Measurements from ENCODE around the gene GLRA1.

GLRA1 gene

DNA sequence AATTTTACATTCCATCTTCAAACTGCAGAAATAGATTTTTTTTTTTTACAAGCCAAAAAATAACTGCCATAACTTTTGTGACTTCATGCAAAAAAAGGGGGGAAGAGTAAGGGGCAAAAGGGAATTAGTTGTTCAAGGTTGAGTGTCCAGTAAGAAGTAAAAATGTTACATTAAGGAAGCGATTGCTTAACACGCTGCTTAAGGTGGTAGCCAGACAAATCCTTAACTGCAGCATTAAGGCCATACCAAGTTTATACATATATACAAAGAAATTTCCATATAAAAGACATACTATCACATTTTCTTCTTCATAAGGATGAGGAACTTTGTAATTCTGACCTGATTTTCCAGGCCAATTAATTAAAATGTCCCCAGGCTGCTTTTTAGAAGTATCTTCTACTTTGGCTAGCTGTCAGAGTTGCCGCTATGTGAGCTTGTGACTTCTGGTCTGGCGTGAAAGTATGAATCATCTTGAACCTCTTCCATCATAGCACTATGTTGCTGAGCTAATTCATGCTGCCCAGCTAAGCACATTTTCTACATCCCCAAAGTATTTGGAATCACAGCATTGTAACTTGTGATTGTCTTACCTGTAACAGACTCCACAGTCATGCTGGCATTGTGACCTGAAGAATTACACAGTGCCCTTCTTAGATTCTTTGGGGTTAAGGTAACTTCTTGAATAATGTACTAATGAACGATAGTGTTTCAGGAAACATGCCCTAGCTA lies 112.9 kb downstream of the GLRA1 start:
- Histone ChIP-seq H3K27me3 (ENCODE audit: control insufficient read depth in 1 of 2, insufficient read depth in 2 of 2, low read length in 2 of 2) (no peaks in the 10 kb centered on the region), H3K27ac (ENCODE audit: low read depth, low read length) (no peak overlapping the region), H3K9ac (ENCODE audit: low read depth in 1 of 2, low read length in 2 of 2) (no peak overlapping the region), H3K4me3 (ENCODE audit: low read depth in 1 of 2, low read length in 2 of 2) (no peak overlapping the region), H3K9me3 (ENCODE audit: control insufficient read depth in 1 of 2, low read length in 2 of 2) (no peaks in the 10 kb centered on the region), H3K4me1 (ENCODE audit: control insufficient read depth in 1 of 2, insufficient read depth in 2 of 2, low read length in 2 of 2) (no peaks in the 10 kb centered on the region), H3K36me3 (ENCODE audit: control insufficient read depth in 1 of 2, insufficient read depth in 2 of 2, low read length in 2 of 2) (peaks cover 24 to 40% of the 10 kb centered on the region in 2 donors)

DNA sequence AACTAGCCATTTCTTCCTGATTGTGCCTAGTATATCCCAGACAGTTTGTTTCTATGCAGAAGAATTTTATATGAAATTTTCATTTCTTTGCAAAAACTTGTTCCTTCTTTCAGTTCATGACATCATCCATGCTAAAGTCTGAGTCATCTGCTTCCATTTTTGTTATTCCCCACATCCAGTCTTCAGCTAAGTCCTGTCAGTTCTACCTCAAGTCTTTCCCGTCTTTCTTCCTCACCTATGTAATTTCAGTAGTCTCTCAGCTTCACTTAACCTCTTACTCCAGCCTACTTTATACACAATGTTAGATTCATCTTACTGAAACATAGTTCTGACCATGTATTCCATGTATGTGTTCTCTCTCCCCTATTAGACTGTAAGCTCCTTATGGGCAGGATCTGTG lies 113.8 kb downstream of the GLRA1 start:
- peaks cover 24 to 49% of the 10 kb centered on the region in 2 donors for H3K36me3 ChIP-seq (ENCODE audit: control insufficient read depth in 1 of 2, insufficient read depth in 2 of 2, low read length in 2 of 2)
- no peaks in the 10 kb centered on the region for H3K27me3 ChIP-seq (ENCODE audit: control insufficient read depth in 1 of 2, insufficient read depth in 2 of 2, low read length in 2 of 2)
- no peak overlapping the region for H3K4me3 ChIP-seq (ENCODE audit: low read depth in 1 of 2, low read length in 2 of 2)
- H3K27ac ChIP-seq (ENCODE audit: low read depth, low read length) = no peak overlapping the region
- no peaks in the 10 kb centered on the region for H3K9me3 ChIP-seq (ENCODE audit: control insufficient read depth in 1 of 2, low read length in 2 of 2)
- no peak overlapping the region for H3K9ac ChIP-seq (ENCODE audit: low read depth in 1 of 2, low read length in 2 of 2)
- H3K4me1 ChIP-seq (ENCODE audit: control insufficient read depth in 1 of 2, insufficient read depth in 2 of 2, low read length in 2 of 2) = no peaks in the 10 kb centered on the region

DNA sequence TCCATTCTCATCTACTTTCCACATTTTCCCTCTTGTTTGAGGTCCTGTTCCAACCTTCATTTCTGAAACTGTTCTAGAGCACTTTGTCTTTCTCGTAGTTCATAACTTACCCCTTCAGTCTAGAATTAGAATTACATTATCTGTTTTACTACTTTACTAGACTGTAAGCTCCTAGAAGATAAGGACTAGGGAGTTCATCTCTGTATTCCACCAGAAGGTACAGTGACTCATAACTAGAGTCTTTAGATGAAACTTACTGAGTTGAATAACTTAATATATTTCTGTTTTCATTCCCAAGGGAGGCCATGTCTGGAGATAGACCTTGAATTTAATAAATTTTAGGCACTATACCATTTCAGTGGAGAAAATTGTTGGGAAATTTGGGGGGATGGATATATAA lies 114.2 kb downstream of the GLRA1 start:
- no peak overlapping the region for H3K4me3 ChIP-seq (ENCODE audit: low read depth in 1 of 2, low read length in 2 of 2)
- no peaks in the 10 kb centered on the region for H3K9me3 ChIP-seq (ENCODE audit: control insufficient read depth in 1 of 2, low read length in 2 of 2)
- no peak overlapping the region for H3K27ac ChIP-seq (ENCODE audit: low read depth, low read length)
- H3K36me3 ChIP-seq (ENCODE audit: control insufficient read depth in 1 of 2, insufficient read depth in 2 of 2, low read length in 2 of 2) = peaks cover 24 to 53% of the 10 kb centered on the region in 2 donors
- no peak overlapping the region for H3K9ac ChIP-seq (ENCODE audit: low read depth in 1 of 2, low read length in 2 of 2)
- H3K27me3 ChIP-seq (ENCODE audit: control insufficient read depth in 1 of 2, insufficient read depth in 2 of 2, low read length in 2 of 2) = no peaks in the 10 kb centered on the region
- no peaks in the 10 kb centered on the region for H3K4me1 ChIP-seq (ENCODE audit: control insufficient read depth in 1 of 2, insufficient read depth in 2 of 2, low read length in 2 of 2)

DNA sequence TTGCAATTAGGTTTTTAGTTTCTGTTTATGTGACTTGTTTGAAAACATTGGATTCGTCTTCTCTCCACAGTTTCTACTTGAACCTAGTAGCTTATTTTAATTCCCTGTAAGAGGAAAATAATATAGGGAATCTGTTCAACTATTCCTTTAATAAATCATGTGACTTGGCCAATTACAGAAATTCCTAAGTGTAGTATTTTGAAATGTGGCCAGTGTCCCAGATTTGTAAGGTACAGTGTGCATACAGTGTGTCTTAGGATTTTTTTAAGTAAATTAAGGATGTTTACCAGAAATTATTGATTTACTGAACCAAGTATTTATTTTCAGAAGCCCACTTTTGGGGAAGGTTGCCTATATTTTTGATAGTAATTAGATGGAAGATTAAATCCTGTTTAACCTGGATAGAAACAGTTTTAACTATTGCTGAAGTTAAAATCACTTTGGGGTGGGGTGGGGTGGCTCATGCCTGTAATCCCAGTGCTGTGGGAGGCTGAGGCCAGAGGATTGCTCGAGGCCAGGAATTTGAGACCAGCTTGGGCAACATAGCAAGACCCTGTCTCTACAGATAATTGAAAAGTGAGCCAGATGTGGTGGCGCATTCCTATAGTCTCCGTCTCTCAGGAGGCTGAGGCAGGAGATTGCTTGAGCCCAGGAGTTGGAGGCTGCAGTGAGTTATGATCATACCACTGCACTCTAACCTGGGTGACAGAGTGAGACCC lies 116.0 kb downstream of the GLRA1 start:
- Histone ChIP-seq H3K27ac (ENCODE audit: low read depth, low read length) (no peak overlapping the region), H3K27me3 (ENCODE audit: control insufficient read depth in 1 of 2, insufficient read depth in 2 of 2, low read length in 2 of 2) (no peaks in the 10 kb centered on the region), H3K9ac (ENCODE audit: low read depth in 1 of 2, low read length in 2 of 2) (no peak overlapping the region), H3K9me3 (ENCODE audit: control insufficient read depth in 1 of 2, low read length in 2 of 2) (no peaks in the 10 kb centered on the region), H3K36me3 (ENCODE audit: control insufficient read depth in 1 of 2, insufficient read depth in 2 of 2, low read length in 2 of 2) (peaks cover 28 to 65% of the 10 kb centered on the region in 2 donors), H3K4me1 (ENCODE audit: control insufficient read depth in 1 of 2, insufficient read depth in 2 of 2, low read length in 2 of 2) (no peaks in the 10 kb centered on the region), H3K4me3 (ENCODE audit: low read depth in 1 of 2, low read length in 2 of 2) (no peak overlapping the region)

DNA sequence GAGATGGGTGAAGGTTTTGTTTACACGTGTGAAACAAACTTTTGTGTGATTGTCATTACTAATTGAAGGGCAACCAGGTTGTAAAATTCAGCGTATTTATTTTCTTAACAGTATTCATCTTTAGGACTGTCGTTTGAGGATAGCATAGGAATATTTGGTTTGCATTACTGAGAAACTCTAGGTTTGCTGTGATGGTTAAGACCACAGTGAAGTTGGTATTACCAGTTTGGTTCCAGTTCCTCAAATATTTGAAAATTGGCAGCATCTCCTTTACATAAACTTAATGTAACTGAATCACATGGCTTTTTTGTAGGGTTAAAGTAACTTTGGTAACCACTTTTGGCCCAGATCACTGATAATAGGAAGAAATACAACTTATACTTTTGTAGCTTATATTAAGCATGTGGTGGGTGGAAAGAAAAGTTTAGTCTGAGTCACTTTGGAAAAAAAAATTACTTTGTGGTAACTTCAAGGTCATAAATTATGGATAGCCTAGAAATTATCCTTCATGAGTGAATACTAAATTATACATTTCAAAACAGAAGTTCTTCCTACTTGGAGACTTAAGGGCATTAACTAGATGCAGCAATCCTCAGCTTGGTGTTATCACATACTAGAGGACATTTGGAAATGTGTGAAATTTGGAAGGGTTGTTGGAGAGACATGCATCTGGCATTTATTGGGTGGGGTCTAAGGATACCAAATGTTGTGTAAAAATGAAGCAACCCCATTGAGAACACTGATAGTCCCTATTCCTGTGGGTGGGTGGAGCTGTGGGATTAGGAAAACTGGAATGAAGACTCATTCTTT lies 119.0 kb downstream of the GLRA1 start:
- H3K9ac ChIP-seq (ENCODE audit: low read depth in 1 of 2, low read length in 2 of 2) = no peak overlapping the region
- H3K9me3 ChIP-seq (ENCODE audit: control insufficient read depth in 1 of 2, low read length in 2 of 2) = no peaks in the 10 kb centered on the region
- peaks cover 26 to 65% of the 10 kb centered on the region in 2 donors for H3K36me3 ChIP-seq (ENCODE audit: control insufficient read depth in 1 of 2, insufficient read depth in 2 of 2, low read length in 2 of 2)
- no peaks in the 10 kb centered on the region for H3K4me1 ChIP-seq (ENCODE audit: control insufficient read depth in 1 of 2, insufficient read depth in 2 of 2, low read length in 2 of 2)
- no peak overlapping the region for H3K27ac ChIP-seq (ENCODE audit: low read depth, low read length)
- no peak overlapping the region for H3K4me3 ChIP-seq (ENCODE audit: low read depth in 1 of 2, low read length in 2 of 2)
- H3K27me3 ChIP-seq (ENCODE audit: control insufficient read depth in 1 of 2, insufficient read depth in 2 of 2, low read length in 2 of 2) = no peaks in the 10 kb centered on the region

DNA sequence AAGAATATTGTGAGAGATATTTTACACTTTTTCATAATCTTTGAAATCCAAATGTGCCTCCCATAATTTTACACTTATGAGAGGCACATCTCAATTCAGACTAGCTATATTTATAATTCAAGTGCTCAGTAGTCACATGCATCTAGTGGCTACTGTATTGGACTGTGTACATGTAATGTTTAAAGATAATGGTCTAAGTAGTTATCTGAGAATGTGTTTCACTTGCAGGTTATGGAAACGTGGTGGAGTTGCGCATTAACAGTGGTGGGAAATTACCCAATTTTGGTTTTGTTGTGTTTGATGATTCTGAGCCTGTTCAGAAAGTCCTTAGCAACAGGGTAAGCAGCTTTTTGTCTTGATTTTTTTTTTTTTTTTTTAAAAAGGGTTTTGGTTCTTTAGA lies 124.1 kb downstream of the GLRA1 start:
- no peak overlapping the region for H3K9ac ChIP-seq (ENCODE audit: low read depth in 1 of 2, low read length in 2 of 2)
- H3K4me1 ChIP-seq (ENCODE audit: control insufficient read depth in 1 of 2, insufficient read depth in 2 of 2, low read length in 2 of 2) = no peaks in the 10 kb centered on the region
- no peak overlapping the region for H3K27ac ChIP-seq (ENCODE audit: low read depth, low read length)
- peaks cover 35 to 87% of the 10 kb centered on the region in 2 donors for H3K36me3 ChIP-seq (ENCODE audit: control insufficient read depth in 1 of 2, insufficient read depth in 2 of 2, low read length in 2 of 2)
- H3K27me3 ChIP-seq (ENCODE audit: control insufficient read depth in 1 of 2, insufficient read depth in 2 of 2, low read length in 2 of 2) = no peaks in the 10 kb centered on the region
- H3K9me3 ChIP-seq (ENCODE audit: control insufficient read depth in 1 of 2, low read length in 2 of 2) = no peaks in the 10 kb centered on the region
- no peak overlapping the region for H3K4me3 ChIP-seq (ENCODE audit: low read depth in 1 of 2, low read length in 2 of 2)

DNA sequence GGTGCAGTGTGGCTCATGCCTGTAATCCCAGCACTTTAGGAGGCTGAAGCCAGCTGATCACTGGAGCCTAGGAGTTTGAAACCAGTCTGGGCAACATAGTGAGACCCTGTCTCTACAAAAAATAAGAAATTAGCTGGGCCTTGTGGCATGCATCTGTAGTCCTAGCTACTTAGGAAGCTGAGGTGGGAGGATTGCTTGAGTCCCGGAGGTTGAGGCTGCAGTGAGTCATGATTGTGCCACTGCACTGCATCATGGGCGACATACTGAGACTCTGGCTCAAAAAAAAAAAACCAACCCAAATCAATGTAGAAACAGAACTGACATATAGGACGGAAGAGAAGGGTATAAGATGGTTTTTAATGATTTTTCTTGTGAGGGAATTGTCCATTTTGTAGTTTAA lies 125.2 kb downstream of the GLRA1 start:
- Histone ChIP-seq H3K4me3 (ENCODE audit: low read depth in 1 of 2, low read length in 2 of 2) (no peak overlapping the region), H3K9me3 (ENCODE audit: control insufficient read depth in 1 of 2, low read length in 2 of 2) (no peaks in the 10 kb centered on the region), H3K27me3 (ENCODE audit: control insufficient read depth in 1 of 2, insufficient read depth in 2 of 2, low read length in 2 of 2) (no peaks in the 10 kb centered on the region), H3K36me3 (ENCODE audit: control insufficient read depth in 1 of 2, insufficient read depth in 2 of 2, low read length in 2 of 2) (peaks cover 40 to 90% of the 10 kb centered on the region in 2 donors), H3K4me1 (ENCODE audit: control insufficient read depth in 1 of 2, insufficient read depth in 2 of 2, low read length in 2 of 2) (no peaks in the 10 kb centered on the region), H3K27ac (ENCODE audit: low read depth, low read length) (no peak overlapping the region), H3K9ac (ENCODE audit: low read depth in 1 of 2, low read length in 2 of 2) (no peak overlapping the region)

DNA sequence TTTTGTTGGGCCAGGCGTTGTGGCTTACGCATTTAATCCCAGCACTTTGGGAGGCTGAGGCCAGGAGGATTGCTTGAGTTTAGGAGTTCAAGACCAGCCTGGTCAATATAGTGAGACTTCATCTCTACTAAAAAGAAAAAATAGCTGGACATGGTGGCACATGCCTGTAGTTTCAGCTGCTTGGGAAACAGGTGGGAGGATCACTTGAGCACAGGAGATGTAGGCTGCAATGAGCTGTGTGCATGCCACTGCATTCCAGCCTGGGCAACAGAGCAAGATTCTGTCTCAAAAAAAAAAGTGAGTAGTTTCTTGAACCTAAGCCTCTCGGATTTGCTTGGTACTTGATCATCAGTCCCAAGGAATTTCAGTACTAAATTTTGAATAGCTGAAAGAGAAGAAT lies 126.0 kb downstream of the GLRA1 start:
- Histone ChIP-seq H3K27me3 (ENCODE audit: control insufficient read depth in 1 of 2, insufficient read depth in 2 of 2, low read length in 2 of 2) (no peaks in the 10 kb centered on the region), H3K36me3 (ENCODE audit: control insufficient read depth in 1 of 2, insufficient read depth in 2 of 2, low read length in 2 of 2) (peaks cover 38 to 92% of the 10 kb centered on the region in 2 donors), H3K27ac (ENCODE audit: low read depth, low read length) (no peak overlapping the region), H3K9ac (ENCODE audit: low read depth in 1 of 2, low read length in 2 of 2) (no peak overlapping the region), H3K4me1 (ENCODE audit: control insufficient read depth in 1 of 2, insufficient read depth in 2 of 2, low read length in 2 of 2) (no peaks in the 10 kb centered on the region), H3K9me3 (ENCODE audit: control insufficient read depth in 1 of 2, low read length in 2 of 2) (no peaks in the 10 kb centered on the region), H3K4me3 (ENCODE audit: low read depth in 1 of 2, low read length in 2 of 2) (no peak overlapping the region)

DNA sequence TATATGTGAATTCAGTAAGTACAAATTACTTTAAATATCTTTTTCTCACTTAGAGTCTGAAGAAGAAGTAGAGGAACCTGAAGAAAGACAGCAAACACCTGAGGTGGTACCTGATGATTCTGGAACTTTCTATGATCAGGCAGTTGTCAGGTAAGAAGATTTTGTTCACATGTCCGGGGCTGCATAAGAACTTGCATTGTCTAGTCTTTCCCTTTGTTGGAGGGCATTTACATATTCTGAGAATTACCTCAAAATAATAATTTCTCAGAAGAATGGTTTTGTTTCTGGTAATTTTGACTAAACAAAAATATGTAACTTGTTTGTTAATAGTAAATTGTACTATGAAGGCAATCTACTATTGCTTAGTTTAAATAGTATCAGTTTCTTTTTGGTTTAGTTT lies 129.2 kb downstream of the GLRA1 start:
- H3K9ac ChIP-seq (ENCODE audit: low read depth in 1 of 2, low read length in 2 of 2) = no peak overlapping the region
- H3K27me3 ChIP-seq (ENCODE audit: control insufficient read depth in 1 of 2, insufficient read depth in 2 of 2, low read length in 2 of 2) = no peaks in the 10 kb centered on the region
- no peak overlapping the region for H3K27ac ChIP-seq (ENCODE audit: low read depth, low read length)
- H3K9me3 ChIP-seq (ENCODE audit: control insufficient read depth in 1 of 2, low read length in 2 of 2) = no peaks in the 10 kb centered on the region
- H3K4me3 ChIP-seq (ENCODE audit: low read depth in 1 of 2, low read length in 2 of 2) = no peak overlapping the region
- no peaks in the 10 kb centered on the region for H3K4me1 ChIP-seq (ENCODE audit: control insufficient read depth in 1 of 2, insufficient read depth in 2 of 2, low read length in 2 of 2)
- peaks cover 38 to 96% of the 10 kb centered on the region in 2 donors for H3K36me3 ChIP-seq (ENCODE audit: control insufficient read depth in 1 of 2, insufficient read depth in 2 of 2, low read length in 2 of 2)

DNA sequence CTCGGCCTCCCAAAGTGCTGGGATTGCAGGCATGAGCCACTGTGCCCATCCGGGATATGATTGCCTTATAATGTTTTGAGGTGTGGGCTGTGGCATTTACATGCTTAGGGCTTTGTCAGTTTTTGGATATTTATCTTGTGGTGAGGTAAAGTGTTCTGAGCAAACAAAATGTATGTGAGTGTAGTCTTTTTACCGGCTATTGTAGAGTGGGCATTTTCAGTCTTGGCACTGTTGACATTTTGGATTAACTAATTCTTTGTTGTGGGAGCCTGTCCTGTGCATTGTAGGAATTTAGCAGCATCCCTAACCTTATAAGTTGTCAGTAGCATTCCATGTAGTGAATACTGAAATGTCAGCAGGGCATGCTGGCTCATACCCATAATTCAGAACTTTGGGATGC lies 131.3 kb downstream of the GLRA1 start:
- peaks cover 35 to 92% of the 10 kb centered on the region in 2 donors for H3K36me3 ChIP-seq (ENCODE audit: control insufficient read depth in 1 of 2, insufficient read depth in 2 of 2, low read length in 2 of 2)
- H3K27me3 ChIP-seq (ENCODE audit: control insufficient read depth in 1 of 2, insufficient read depth in 2 of 2, low read length in 2 of 2) = no peaks in the 10 kb centered on the region
- H3K4me1 ChIP-seq (ENCODE audit: control insufficient read depth in 1 of 2, insufficient read depth in 2 of 2, low read length in 2 of 2) = no peaks in the 10 kb centered on the region
- no peaks in the 10 kb centered on the region for H3K9me3 ChIP-seq (ENCODE audit: control insufficient read depth in 1 of 2, low read length in 2 of 2)
- H3K27ac ChIP-seq (ENCODE audit: low read depth, low read length) = no peak overlapping the region
- no peak overlapping the region for H3K4me3 ChIP-seq (ENCODE audit: low read depth in 1 of 2, low read length in 2 of 2)
- no peak overlapping the region for H3K9ac ChIP-seq (ENCODE audit: low read depth in 1 of 2, low read length in 2 of 2)

Measured in duodenal mucosa (tissue), 2 donors.